Measurements from ENCODE around the gene NABP1. TPM values are rescaled to one million over a fixed set of nuclear protein-coding genes. Genes with fewer than 3 reads are reported as not detected.
A peak's percentile ranks its signal among the peaks of the same experiment; 100 is the strongest.

NABP1 gene
- polyA plus RNA-seq, 1 of the 3 experiments (the other 2 are of a cell fraction) = 19.1 TPM

- no peak for TF ChIP-seq RFX5 (IDR thresholded peaks at IDR 0.05; ENCODE audit: low read length)
- no peak for TF ChIP-seq CTCF (IDR thresholded peaks at IDR 0.05)
- no peak for TF ChIP-seq MEF2A (IDR thresholded peaks at IDR 0.05; ENCODE audit: borderline replicate concordance, low read depth)
Measured at GRCh38 chr2:191659198-191659597, 18.7 kb upstream of the NABP1 start (continued).

- DNase-seq = no peak
- no peaks in the 10 kb centered on the region for H3K79me2 ChIP-seq (ENCODE audit: insufficient read depth)
- ChIA-PET POLR2A (no interaction called here), CTCF (no interaction called here)
- H3K36me3 ChIP-seq (replicated peaks in 1 of 2; ENCODE audit: control insufficient read depth in 1 of 2, insufficient read depth in 2 of 2, low read length in 1 of 2) = peaks cover 0 to 4% of the 10 kb centered on the region in 2 experiments
- TF ChIP-seq POLR2AphosphoS5 (IDR thresholded peaks at IDR 0.05; ENCODE audit: low read depth, low read length) (no peak), USF2 (IDR thresholded peaks at IDR 0.05; ENCODE audit: borderline replicate concordance, low read depth, low read length) (no peak), FOSL2 (IDR thresholded peaks at IDR 0.05; ENCODE audit: borderline replicate concordance, low read depth) (no peak), TEAD4 (IDR thresholded peaks at IDR 0.05; ENCODE audit: borderline replicate concordance, insufficient read depth) (no peak), IRF3 (IDR thresholded peaks at IDR 0.05; ENCODE audit: low read depth, low read length) (no peak), SMC3 (IDR thresholded peaks at IDR 0.05; ENCODE audit: low read depth, low read length) (no peak), GABPA (IDR thresholded peaks at IDR 0.05; ENCODE audit: low read depth) (no peak)
- H3K4me2 ChIP-seq = no peak overlapping the region
- 0 out of 2 replicates have a peak overlapping the region, but pooled peaks have one; percentile 12 for H2AFZ ChIP-seq (ENCODE audit: low read depth)
- no peaks in the 10 kb centered on the region for H3K9me3 ChIP-seq
- H3K9me2 ChIP-seq = no peaks in the 10 kb centered on the region
- no peaks in the 10 kb centered on the region for H3K27me3 ChIP-seq (ENCODE audit: insufficient read depth)
- no peaks in the 10 kb centered on the region for H4K20me1 ChIP-seq (ENCODE audit: insufficient read depth)
- H3K4me3 ChIP-seq (ENCODE audit: low read depth in 2 of 2, low read length in 1 of 2) = no peak overlapping the region
- H3K9ac ChIP-seq = no peak overlapping the region
- 22% methylated on average over 1 of the region's 1 CpG for WGBS (ENCODE audit: low lambda C conversion rate)
- H3F3A ChIP-seq (replicated peaks; ENCODE audit: insufficient read depth) = peaks cover 20% of the 10 kb centered on the region
- H3K27ac ChIP-seq (ENCODE audit: low read depth in 2 of 2, low read length in 1 of 2) = no peak overlapping the region
- peaks cover 0 to 6% of the 10 kb centered on the region in 2 experiments; a peak in 1 of 4 replicates for H3K4me1 ChIP-seq (ENCODE audit: control insufficient read depth in 1 of 2, insufficient read depth in 2 of 2, low read depth in 1 of 2, low read length in 1 of 2)
Measured at GRCh38 chr2:191660575-191660974, 17.4 kb upstream of the NABP1 start.
